ENCODE results near the gene CCDC148.

GRCh38 chr2:158498043-158498748 is 41.6 kb upstream of the CCDC148 start:
- TF ChIP-seq POLR2A (IDR thresholded peaks at IDR 0.05) = no peak
- no peak for TF ChIP-seq CTCF (IDR thresholded peaks at IDR 0.05)
